ENCODE results near the gene RNLS.

RNLS gene

GRCh38 chr10:88477343-88478085, 105.6 kb downstream of the RNLS start:
- no peak for DNase-seq (ENCODE audit: low spot score)

DNA sequence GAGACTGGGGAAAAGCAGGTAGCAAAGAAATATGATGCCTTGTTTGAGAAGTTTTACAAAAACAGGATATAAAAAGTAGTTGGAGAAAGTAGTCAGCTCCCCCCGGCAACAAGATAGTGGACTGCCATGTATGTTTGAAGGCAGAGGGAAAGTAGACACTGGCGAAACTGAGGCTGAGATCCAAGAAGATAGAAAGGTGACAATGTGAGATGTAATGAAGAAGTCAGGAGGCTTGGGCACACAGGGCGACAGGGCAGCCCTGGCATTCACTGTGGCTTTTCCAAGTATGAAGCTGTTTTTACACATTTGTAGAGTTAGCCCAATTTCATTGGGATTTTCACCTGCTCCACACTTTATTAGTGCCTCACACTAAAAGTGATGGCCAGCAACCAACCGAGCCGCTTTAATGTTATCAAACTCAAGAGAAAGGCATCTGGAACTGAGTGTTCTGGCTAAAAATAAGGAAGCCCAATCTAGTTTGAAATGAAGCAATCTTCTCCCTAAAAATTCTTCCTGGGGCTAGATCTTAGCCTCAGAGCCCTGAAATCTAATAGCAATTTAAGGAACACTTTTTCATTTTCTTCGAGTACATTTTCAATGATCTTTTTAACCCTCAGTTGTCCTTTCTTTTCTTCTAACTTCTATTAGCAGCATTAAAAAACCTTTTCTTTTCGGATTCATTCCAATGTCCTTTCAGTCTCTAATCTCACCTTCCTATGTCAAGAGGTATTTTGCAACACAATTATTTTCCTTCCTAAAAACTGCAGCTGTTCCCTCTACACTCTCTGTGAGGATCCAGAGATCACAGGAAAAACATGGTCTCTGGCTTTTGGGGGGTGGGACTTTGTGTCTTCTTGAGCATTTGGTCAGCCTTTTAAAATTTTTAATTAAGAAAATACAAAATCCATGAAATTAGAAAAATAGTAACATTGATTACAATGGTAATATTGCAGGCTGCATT, 108.0 kb downstream of the RNLS start:
- no peak for DNase-seq (ENCODE audit: low spot score)

DNA sequence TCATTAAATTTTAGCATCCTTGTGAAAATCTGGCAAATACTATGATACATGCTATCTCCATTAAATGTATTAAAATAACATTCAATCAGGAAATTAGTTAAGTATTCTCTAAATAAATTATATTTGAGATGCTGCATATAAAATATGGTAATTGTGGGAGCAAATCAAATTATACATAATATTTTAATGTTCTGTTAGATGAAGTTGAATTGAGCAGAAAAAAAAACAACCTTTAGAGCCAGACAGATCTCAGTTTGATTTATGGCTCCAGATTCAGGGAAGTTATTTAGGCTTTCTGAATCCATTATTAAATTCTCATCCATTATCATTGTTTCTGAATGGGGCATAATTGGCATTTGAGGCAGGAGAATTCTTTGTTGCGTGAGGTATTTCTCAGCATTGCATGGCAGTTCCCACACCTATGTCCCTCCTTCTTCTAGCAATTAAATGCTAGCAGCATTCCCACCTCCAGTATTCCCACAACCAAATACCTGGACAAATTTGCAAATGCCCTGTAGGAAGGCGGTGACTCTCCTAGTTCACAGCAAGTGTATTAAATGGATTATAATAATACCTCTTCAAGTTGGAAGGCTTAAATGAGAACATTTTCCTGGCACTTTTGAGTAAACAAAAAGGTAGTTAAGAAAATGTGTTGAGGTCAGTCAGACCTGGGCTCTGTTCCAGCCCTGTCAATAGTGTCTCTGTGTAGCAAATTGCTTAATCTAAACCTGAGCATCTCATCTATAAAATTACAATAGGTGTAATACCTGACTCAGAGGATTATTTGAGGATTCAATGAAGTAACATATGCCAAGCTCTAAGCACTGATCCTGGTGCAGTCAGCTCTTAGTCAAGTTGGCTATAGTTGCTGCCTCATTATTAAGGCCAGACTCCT, 108.9 kb downstream of the RNLS start:
- DNase-seq (ENCODE audit: low spot score): no peak

GRCh38 chr10:88472540-88472939, 110.6 kb downstream of the RNLS start:
- no peak for DNase-seq (ENCODE audit: low spot score)

DNA sequence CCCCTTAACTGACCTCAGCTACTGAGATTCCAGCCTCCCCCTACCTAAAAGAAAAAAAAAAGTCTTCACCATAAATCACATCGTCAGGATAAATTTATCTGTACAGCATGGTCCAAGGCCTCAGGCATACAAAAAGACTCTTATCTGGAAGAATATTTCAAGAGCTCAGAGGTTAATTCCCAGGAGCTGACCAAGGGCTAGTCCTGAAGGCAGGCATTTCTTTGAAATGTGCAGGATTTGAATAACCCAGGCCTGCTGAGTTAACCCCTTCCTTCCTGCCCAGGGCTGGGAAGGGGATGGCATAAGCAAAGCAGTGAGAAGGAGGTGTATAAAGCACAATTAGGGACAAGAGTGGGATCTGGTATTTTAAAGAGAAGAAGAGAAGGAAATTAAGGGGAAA, 111.2 kb downstream of the RNLS start:
- DNase-seq (ENCODE audit: low spot score): no peak

DNA sequence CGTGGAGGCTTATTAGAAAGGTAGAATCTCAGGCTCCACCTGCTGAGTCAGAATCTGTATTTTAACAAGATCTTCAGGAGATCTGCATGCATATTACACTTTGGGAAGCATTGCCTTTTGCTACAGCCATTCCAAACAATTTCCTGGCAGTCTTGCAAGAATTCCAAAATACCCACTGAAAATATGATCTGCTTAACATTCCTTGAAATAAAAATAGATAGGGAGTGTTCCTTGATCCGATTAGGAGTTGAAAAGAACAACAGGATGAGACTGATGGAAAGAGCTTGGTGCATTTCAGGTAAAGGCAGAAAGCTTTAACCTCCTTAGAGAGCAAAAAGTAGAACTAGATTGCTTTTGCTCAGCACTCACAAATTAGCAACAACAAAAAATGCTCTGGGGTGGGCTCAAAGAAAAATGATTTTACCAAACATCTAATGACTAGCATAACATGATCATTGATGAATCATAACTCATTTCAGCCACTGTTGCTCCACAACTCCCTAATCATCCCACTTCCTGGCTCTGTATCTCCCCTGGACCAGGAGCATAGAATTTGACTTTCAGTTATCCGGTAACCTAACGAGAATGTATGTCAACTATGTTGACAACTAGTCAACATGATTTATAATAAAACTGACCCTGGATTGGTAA, 115.2 kb downstream of the RNLS start:
- no peak for DNase-seq (ENCODE audit: low spot score)

DNA sequence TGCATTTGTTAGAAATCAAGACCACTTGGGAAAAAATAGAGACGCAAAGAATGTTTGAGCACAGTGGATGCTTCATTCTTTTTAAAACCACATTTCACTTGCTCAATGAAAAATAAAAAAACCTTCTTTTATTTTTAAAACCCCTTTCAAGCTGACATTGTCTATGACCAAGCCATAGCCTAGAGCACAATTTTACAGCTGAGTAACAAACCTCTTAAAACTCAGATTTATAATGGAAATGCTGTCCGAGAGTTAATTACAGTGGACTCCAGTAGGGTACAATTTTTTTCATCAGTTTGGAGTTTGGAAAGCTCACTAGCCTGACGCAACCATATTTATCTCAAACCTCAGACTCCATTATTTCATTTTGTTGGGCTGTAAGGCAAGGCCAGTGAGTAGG, 116.3 kb downstream of the RNLS start:
- no peak for DNase-seq (ENCODE audit: low spot score)

DNA sequence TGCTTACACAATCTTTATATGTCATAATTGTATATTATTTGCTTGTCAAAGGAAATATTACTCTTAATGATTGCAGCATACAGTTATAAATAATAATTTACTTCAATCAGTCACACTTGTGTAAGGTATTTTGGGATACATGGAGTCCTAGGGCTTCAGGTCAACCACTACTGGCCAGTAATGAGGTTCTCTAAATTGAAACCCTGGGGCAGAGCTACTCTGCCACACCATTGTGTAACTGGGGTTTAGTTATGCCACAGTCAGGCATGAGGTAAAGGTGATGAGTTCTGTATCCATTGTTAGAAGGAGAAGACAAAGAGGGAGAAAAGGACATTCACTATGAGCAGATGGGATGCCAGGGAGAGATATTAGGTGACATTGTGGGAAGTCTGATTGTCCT, 117.4 kb downstream of the RNLS start:
- no peak for DNase-seq (ENCODE audit: low spot score)

DNA sequence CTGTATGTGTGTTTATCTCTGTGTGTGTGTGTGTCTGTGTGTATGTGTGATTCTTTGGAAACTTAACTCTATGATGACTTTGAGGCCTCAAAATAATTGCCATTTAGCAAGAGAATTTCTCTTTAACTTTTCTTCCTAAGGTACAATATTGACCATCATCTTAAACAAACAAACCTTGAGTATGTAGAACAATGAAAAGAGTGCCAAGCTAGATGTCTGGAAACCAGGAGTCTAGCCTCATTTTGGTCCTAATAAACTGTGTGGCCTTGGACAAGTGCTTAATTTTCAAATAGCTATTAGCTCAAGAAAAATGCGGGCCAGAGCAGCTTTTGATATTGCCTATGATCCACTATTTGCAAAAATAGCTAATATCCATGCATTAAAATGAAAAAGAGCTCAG, 119.3 kb downstream of the RNLS start:
- DNase-seq (ENCODE audit: low spot score): no peak

GRCh38 chr10:88461426-88461825, 121.7 kb downstream of the RNLS start:
- DNase-seq (ENCODE audit: low spot score): no peak

- DNase-seq (ENCODE audit: low spot score): no peak
Measured at GRCh38 chr10:88459530-88459929, 123.6 kb downstream of the RNLS start.

DNA sequence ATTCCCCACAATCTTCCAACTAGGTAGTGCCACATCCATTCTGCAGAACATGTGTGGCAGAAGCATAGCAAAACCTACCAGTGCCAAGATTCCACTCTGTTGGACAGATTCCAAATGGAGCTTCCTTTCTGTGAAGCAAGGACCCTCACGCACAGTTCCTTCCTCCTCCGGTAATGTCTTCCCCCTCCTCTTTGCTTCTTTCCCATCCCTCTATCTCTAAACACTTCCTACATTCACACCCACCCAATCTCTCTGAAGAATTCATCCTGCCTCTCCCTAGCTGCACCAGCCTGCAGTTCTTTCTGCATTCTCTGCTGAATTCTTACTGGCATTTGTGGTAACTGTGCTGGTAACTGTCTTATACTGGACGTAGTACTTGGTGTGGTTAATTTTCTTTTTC, 124.9 kb downstream of the RNLS start:
- no peak for DNase-seq (ENCODE audit: low spot score)

DNA sequence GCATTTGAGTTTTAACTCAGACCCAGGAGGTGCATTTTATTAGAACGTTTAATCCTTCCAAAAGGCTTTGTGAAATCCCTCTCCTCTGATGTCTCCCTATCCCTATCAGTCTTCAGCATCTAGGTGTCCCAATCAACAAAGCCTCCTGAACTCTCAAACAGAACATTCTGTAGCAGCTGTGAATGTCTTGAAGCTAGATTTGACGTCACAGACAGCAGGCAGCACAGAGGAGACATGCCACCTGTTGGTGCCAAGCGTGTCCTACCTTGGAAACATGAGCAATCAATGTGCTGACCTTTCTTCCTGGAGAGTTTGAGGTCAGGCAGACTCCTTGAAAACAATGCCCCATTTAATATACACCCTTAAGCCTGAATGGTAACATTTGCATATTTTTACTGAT, 125.5 kb downstream of the RNLS start:
- DNase-seq (ENCODE audit: low spot score): no peak

GRCh38 chr10:88456730-88457129, 126.4 kb downstream of the RNLS start:
- peak; percentile 53 for DNase-seq (ENCODE audit: low spot score)

DNA sequence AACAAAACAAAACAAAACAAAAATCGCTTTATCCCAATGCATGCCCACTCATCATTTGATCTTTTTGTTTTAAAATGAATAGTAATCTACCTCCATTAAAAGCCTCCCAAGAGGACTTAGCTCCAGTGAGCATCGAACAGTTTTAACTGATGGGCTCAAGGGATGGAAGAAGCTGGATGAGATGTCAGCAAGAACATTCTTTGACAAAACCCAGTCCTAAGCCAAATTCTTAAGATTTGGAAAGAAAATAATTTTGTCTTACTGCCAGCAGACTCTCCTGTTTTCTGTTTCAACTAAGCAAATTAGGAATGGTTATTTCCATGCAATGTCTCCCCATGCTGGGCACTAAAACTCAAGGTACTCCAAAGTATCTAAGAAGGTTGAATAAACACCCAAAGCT, 127.3 kb downstream of the RNLS start:
- peak; percentile 27 for DNase-seq (ENCODE audit: low spot score)

- no peak for DNase-seq (ENCODE audit: low spot score)
Measured at GRCh38 chr10:88450201-88450600, 132.9 kb downstream of the RNLS start.

GRCh38 chr10:88442716-88443115, 140.4 kb downstream of the RNLS start:
- DNase-seq (ENCODE audit: low spot score): no peak

DNA sequence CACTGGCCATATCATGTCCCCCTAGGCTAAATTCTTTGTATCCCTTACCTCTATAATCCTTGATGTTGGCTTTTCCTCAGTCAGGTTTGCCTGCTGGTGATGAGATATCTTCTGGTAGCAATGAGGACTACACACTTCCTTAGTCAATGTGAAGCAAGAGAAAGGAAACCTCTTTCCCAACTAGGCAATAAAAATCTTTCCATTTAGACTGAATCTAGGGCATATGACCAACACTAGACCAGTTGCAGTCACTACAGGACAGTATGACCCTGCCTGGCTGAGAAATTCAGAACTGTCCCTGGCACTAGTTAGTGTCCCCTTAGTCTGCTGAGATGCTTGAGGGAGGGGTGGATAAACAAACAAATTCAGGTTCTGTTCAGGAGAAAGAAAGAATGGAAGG, 142.6 kb downstream of the RNLS start:
- DNase-seq (ENCODE audit: low spot score): no peak

DNA sequence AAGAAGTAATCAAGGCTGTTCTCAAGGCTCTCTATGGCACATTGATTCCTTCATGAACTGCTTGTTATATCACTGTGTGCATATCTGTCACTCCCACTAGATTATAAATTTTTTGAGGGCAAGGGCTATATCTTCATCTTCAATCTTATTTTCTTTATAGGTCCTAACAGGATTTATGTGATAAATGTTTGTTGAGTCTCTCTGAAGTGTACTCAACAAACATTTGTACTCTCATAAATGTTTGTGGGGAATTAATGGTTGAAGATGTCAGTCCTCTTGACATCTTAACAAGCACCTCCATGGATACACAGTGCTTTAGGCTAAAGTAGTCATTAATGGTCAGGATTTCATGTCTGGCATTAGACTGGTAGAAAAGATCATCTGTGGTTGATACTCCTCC, 143.2 kb downstream of the RNLS start:
- no peak for DNase-seq (ENCODE audit: low spot score)

- no peak for DNase-seq (ENCODE audit: low spot score)
Measured at GRCh38 chr10:88437411-88437810, 145.7 kb downstream of the RNLS start.

DNA sequence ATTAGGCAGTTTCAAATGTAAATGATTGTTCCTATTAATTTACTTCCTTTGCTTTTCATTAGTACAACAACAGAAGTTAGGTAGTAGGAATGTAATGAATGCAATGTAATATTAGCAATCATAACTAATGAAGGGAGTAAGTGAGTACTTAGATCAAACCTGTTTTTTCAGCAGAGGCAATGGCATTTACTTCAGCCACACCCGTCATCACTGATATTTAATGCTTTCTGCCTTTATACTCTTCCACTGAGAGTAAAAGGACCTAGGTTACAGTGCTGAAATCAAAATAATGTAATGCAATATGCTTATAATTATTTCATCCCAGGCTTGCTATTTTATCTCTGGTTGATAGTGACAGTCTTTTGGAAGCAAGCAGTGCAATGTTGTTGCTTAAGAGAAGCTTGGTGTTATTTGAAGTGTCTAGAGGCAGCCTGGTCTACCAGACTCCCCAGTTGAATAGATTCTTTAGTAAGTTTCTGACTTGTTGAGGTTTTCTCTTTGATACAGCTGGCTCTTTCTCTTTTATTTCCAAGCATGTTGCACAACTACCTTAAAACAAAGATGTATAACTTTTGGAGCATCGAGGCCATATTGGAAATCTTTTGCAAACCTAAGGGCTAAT, 149.4 kb downstream of the RNLS start:
- DNase-seq (ENCODE audit: low spot score): no peak

Measured in GM03348 (cell line).